A549 (cell line): Measurements from ENCODE around the gene ARIH1. TPM values are rescaled to one million over a fixed set of nuclear protein-coding genes. Genes with fewer than 3 reads are reported as not detected.

Experiments
- ATAC-seq, 2 experiments: fragments of 200-7000 bp in 1 of 2; fragments of >200 bp in 1 of 2; cut with Nextera tagmentation in 1 of 2; cut with Tn5 transposase in 1 of 2; 3 replicates each; pipeline versions ENCODE4 v1.8.0 to v1.9.1; 2018 to 2020; ENCODE audit warnings: mild to moderate bottlenecking in 1 of 2, moderate library complexity in 1 of 2
- CTCF ChIA-PET: fragments of 300-600 bp; sonication (Branson Sonifier 250); formaldehyde crosslinking; extraction: SDS; loops from one replicate; lab custom pipeline; 2021; ENCODE audit warnings: antibody characterized with exemption, inconsistent platforms; lab: Yijun Ruan, JAX
- POLR2A ChIA-PET: fragments of 350-600 bp; formaldehyde crosslinking; extraction: SDS; loops from one replicate; lab custom pipeline; 2021; ENCODE audit warnings: antibody characterized with exemption, inconsistent platforms; lab: Yijun Ruan, JAX
- DNase-seq, 2 experiments: peaks; one replicate each; pipeline versions ENCODE4 v3.0.0 to v3.0.0-alpha.2; 2011 to 2016; ENCODE audit warnings: low read depth in 1 of 2, low spot score in 1 of 2
- FAIRE-seq: peaks from 2 replicates; lab custom pipeline; 2011; peaks lifted over from hg19 to GRCh38; lab: Jason Lieb, UNC
- H3K27ac ChIP-seq, 2 experiments: fragments of >200 bp; sonication (Bioruptor Twin); formaldehyde crosslinking; 3 replicates each; pipeline ENCODE4 v1.5.1; 2016 to 2017
- H3K4me1 ChIP-seq: fragments of >200 bp; sonication (Bioruptor Twin); formaldehyde crosslinking; 3 replicates; pipeline ENCODE4 v1.6.1; 2016
- H3K4me2 ChIP-seq: fragments of >200 bp; sonication (Bioruptor Twin); formaldehyde crosslinking; 3 replicates; pipeline ENCODE4 v1.6.1; 2016
- H3K4me3 ChIP-seq: fragments of >200 bp; sonication (Bioruptor Twin); formaldehyde crosslinking; 3 replicates; pipeline ENCODE4 v1.5.1; 2016
- H3K9me3 ChIP-seq: fragments of >200 bp; sonication (Bioruptor Twin); formaldehyde crosslinking; 3 replicates; pipeline ENCODE4 v1.6.1; 2016
- CEBPB ChIP-seq, 2 experiments: fragments of >200 bp in 1 of 2; sonication (Bioruptor Twin) in 1 of 2; formaldehyde crosslinking in 1 of 2; IDR thresholded peaks; 2 replicates each; pipeline ENCODE4 v1.6.1; 2012 to 2016
- E2F6 ChIP-seq: IDR thresholded peaks from 2 replicates; pipeline ENCODE4 v1.6.1; 2012; ENCODE audit warnings: low read depth, borderline replicate concordance
- EHMT2 ChIP-seq: fragments of 200-600 bp; sonication (generic); IDR thresholded peaks from 2 replicates; pipeline ENCODE4 v1.6.1; 2016; ENCODE audit warnings: antibody characterized with exemption, low read depth, mild to moderate bottlenecking, moderate library complexity
- ESRRA ChIP-seq: fragments of 150-350 bp; IDR thresholded peaks from 2 replicates; pipeline ENCODE4 v1.6.1; 2014; ENCODE audit warnings: mild to moderate bottlenecking, low read length, borderline replicate concordance
- FOSB ChIP-seq: fragments of 250-450 bp; sonication (Bioruptor Pico); IDR thresholded peaks from 2 replicates; pipeline ENCODE4 v1.5.0; 2020; ENCODE audit warnings: mild to moderate bottlenecking, moderate library complexity
- HOXA7 ChIP-seq: fragments of 250-450 bp; sonication (Bioruptor Pico); IDR thresholded peaks from 2 replicates; pipeline ENCODE4 v1.5.0; 2020; ENCODE audit warnings: mild to moderate bottlenecking, moderate library complexity
- MAFK ChIP-seq: fragments of 450-650 bp; IDR thresholded peaks from 2 replicates; pipeline ENCODE4 v1.6.1; 2014; ENCODE audit not compliant: partially characterized antibody
- MAZ ChIP-seq: fragments of 150-350 bp; IDR thresholded peaks from 2 replicates; pipeline ENCODE4 v1.6.1; 2014; ENCODE audit warnings: antibody characterized with exemption, low read depth, low read length, borderline replicate concordance
- MYC ChIP-seq: IDR thresholded peaks from 2 replicates; pipeline ENCODE4 v1.6.1; 2012; ENCODE audit warnings: mild to moderate bottlenecking, inconsistent platforms, low read length, improper control_type of control experiment, borderline replicate concordance
- NPAS2 ChIP-seq: fragments of 250-450 bp; sonication (Bioruptor Pico); IDR thresholded peaks from 2 replicates; pipeline ENCODE4 v1.8.0; 2022; ENCODE audit warnings: mild to moderate bottlenecking, moderate library complexity, borderline replicate concordance
- POLR2A ChIP-seq: IDR thresholded peaks from 2 replicates; pipeline ENCODE4 v1.6.1; 2012; ENCODE audit warnings: mild to moderate bottlenecking, low read length
- POLR2AphosphoS2 ChIP-seq: conservative IDR thresholded peaks from 2 replicates; pipeline ENCODE4 v1.6.1; 2012; ENCODE audit warnings: low read length, improper control_type of control experiment, inconsistent platforms
- RAD21 ChIP-seq, 2 experiments: fragments of >200 bp in 1 of 2; sonication (Bioruptor Twin) in 1 of 2; formaldehyde crosslinking in 1 of 2; IDR thresholded peaks in 1 of 2; conservative IDR thresholded peaks in 1 of 2; 2 replicates in 1 of 2; 3 replicates in 1 of 2; pipeline ENCODE4 v1.6.1; 2012 to 2018; ENCODE audit warnings: inconsistent platforms in 1 of 2
- RARB ChIP-seq: fragments of 250-450 bp; sonication (Bioruptor Pico); IDR thresholded peaks from 2 replicates; pipeline ENCODE4 v1.8.0; 2021; ENCODE audit warnings: mild to moderate bottlenecking, moderate library complexity
- RCOR1 ChIP-seq: fragments of 150-350 bp; IDR thresholded peaks from 2 replicates; pipeline ENCODE4 v1.6.1; 2014; ENCODE audit warnings: antibody characterized with exemption, low read length, low read depth
- RFX5 ChIP-seq: fragments of 450-650 bp; IDR thresholded peaks from 2 replicates; pipeline ENCODE4 v1.7.1; 2014; ENCODE audit warnings: antibody characterized with exemption, mild to moderate bottlenecking, moderate library complexity
- SMC3 ChIP-seq: fragments of >200 bp; sonication (Bioruptor Twin); formaldehyde crosslinking; IDR thresholded peaks from 3 replicates; pipeline ENCODE4 v1.6.1; 2018; ENCODE audit warnings: inconsistent platforms
- SREBF2 ChIP-seq: fragments of 450-650 bp; IDR thresholded peaks from 2 replicates; pipeline ENCODE4 v1.6.1; 2014; ENCODE audit warnings: mild to moderate bottlenecking, moderate library complexity
- USF2 ChIP-seq: fragments of 450-650 bp; IDR thresholded peaks from 2 replicates; pipeline ENCODE4 v1.6.1; 2014; ENCODE audit warnings: antibody characterized with exemption
- ZC3H11A ChIP-seq: fragments of 450-650 bp; IDR thresholded peaks from 2 replicates; pipeline ENCODE4 v1.6.1; 2014; ENCODE audit warnings: antibody characterized with exemption, mild to moderate bottlenecking
- ZSCAN20 ChIP-seq: fragments of 250-450 bp; sonication (Bioruptor Pico); IDR thresholded peaks from 2 replicates; pipeline ENCODE4 v1.8.0; 2022; ENCODE audit warnings: mild to moderate bottlenecking, moderate library complexity
- WGBS: methylation state at CpG from one replicate; pipeline ENCODE4 v1.1.6; 2017; ENCODE audit errors: missing lambda C conversion rate; 5-methylcytosine and 5-hydroxymethylcytosine counted together
- polyA plus RNA-seq, 4 experiments: library from polyadenylated mRNA; depleted of rRNA in 3 of 4; stranded (reverse); fragments of >200 nt; fragmentation: RNase III in 1 of 4; extraction: RNeasy Plus Mini Kit Qiagen cat#74134 plus additional on column Dnase treatment in 1 of 4; gene quantifications; 2 replicates in 3 of 4; 3 replicates in 1 of 4; pipeline ENCODE4 v1.2.3, GENCODE V29; 2011 to 2017
- TF ChIP-seq, protein P1 (sequence below): fragments of 150-350 bp; IDR thresholded peaks from 2 replicates; pipeline ENCODE4 v1.6.1; 2014; ENCODE audit warnings: low read depth, mild to moderate bottlenecking, low read length

Gene ARIH1
- polyA plus RNA-seq, 2 of the 4 experiments (the other 2 are of a cell fraction) = 92.6 to 127 TPM

GRCh38 chr15:72492733-72493132, 18.6 kb downstream of the ARIH1 start:
- Histone ChIP-seq H3K4me2 (peak overlapping the region; percentile 60), H3K27ac (no peak overlapping the region)
- no peak for TF ChIP-seq POLR2A
- TF ChIP-seq MAZ = no peak
- no peak for TF ChIP-seq NPAS2 (CRISPR knock-in tag)
- TF ChIP-seq CEBPB (IDR thresholded peaks at IDR 0.05) = peak; percentile 27 to 56; a peak in 1 of 4 replicates
- TF ChIP-seq RFX5 = no peak
- no peak for TF ChIP-seq USF2
- TF ChIP-seq RARB (CRISPR knock-in tag) = no peak
- peak; percentile 66 for TF ChIP-seq POLR2AphosphoS2
- TF ChIP-seq MYC = no peak
- TF ChIP-seq, all 56 proteins: peak for 2
- ATAC-seq = no peak; a peak in 1 of 6 replicates
- no peaks in the 10 kb centered on the region for H3K9me3 ChIP-seq
- no peak for FAIRE-seq
- ChIA-PET CTCF (interaction anchor here (1.8 to 2.1 kb wide), 3 partner anchors 12 to 19 kb away, joined by 5 to 6 read pairs (median 6); no protein-coding TSS in a partner anchor), POLR2A (no interaction called here)
- H3K4me3 ChIP-seq = no peak overlapping the region
- no peak for DNase-seq
- H3K4me1 ChIP-seq = peaks cover 69% of the 10 kb centered on the region

- H3K4me3 ChIP-seq = no peak overlapping the region
- POLR2A ChIA-PET = no interaction called here
- CTCF ChIA-PET = interaction anchor here (1.0 to 2.1 kb wide), 3 partner anchors 13 to 23 kb away, joined by 3 to 6 read pairs (median 3); no protein-coding TSS in a partner anchor
- DNase-seq = no peak
- H3K27ac ChIP-seq = no peak overlapping the region
- H3K4me2 ChIP-seq = peak overlapping the region; percentile 60
- 92% methylated on average over 2 of the region's 2 CpGs for WGBS
- peaks cover 65% of the 10 kb centered on the region for H3K4me1 ChIP-seq
- TF ChIP-seq MAFK = no peak
- TF ChIP-seq ZSCAN20 (CRISPR knock-in tag) = no peak
- TF ChIP-seq NPAS2 (CRISPR knock-in tag) = no peak
- TF ChIP-seq FOSB (CRISPR knock-in tag) = no peak
- TF ChIP-seq ZC3H11A = no peak
- TF ChIP-seq RCOR1 = no peak
- no peak for TF ChIP-seq SREBF2
- no peak for TF ChIP-seq HOXA7
- no peak for TF ChIP-seq E2F6
- no peak for TF ChIP-seq SMC3
- no peak; the same call in 1 of the 2 replicates for TF ChIP-seq POLR2AphosphoS2
- TF ChIP-seq CEBPB (IDR thresholded peaks at IDR 0.05) = no peak
- H3K9me3 ChIP-seq = no peaks in the 10 kb centered on the region
- FAIRE-seq = no peak
- no peak for ATAC-seq
Measured at GRCh38 chr15:72493220-72493619, 19.1 kb downstream of the ARIH1 start.

- Histone ChIP-seq H3K27ac (no peak overlapping the region), H3K4me1 (peaks cover 60% of the 10 kb centered on the region), H3K9me3 (no peaks in the 10 kb centered on the region), H3K4me3 (no peak overlapping the region), H3K4me2 (no peak overlapping the region)
- ChIA-PET POLR2A (interaction anchor here (1.2 kb wide), 1 partner anchor 22 kb away, joined by 5 read pairs; no protein-coding TSS in a partner anchor), CTCF (interaction anchor here (0.6 to 1.5 kb wide), 7 partner anchors 11 to 1633 kb away, joined by 3 to 4 read pairs (median 3); no protein-coding TSS in a partner anchor)
- 96% methylated on average over 3 of the region's 3 CpGs for WGBS
- no peak for ATAC-seq
- TF ChIP-seq ESRRA (no peak), MAZ (no peak), RAD21 (conservative IDR thresholded peaks at IDR 0.05 in 1 of 2, IDR thresholded peaks at IDR 0.05 in 1 of 2) (no peak), EHMT2 (no peak), POLR2A (no peak), POLR2AphosphoS2 (peak; percentile 72; the same call in 1 of the 2 replicates)
- TF ChIP-seq, protein P1, sequence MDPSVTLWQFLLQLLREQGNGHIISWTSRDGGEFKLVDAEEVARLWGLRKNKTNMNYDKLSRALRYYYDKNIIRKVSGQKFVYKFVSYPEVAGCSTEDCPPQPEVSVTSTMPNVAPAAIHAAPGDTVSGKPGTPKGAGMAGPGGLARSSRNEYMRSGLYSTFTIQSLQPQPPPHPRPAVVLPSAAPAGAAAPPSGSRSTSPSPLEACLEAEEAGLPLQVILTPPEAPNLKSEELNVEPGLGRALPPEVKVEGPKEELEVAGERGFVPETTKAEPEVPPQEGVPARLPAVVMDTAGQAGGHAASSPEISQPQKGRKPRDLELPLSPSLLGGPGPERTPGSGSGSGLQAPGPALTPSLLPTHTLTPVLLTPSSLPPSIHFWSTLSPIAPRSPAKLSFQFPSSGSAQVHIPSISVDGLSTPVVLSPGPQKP = no peak
- no peak for FAIRE-seq
- no peak for DNase-seq
Measured at GRCh38 chr15:72495007-72495406, 20.9 kb downstream of the ARIH1 start.
